SH-SY5Y (cell line): Measurements from ENCODE around the gene XYLT1.

Experiments used
- GATA2 ChIP-seq: IDR thresholded peaks from 2 replicates; pipeline ENCODE4 v1.6.1; 2011; ENCODE audit warnings: mild to moderate bottlenecking, low read depth, low read length
- GATA3 ChIP-seq: IDR thresholded peaks from 2 replicates; pipeline ENCODE4 v1.6.1; 2011; ENCODE audit warnings: low read depth, mild to moderate bottlenecking, low read length, moderate library complexity

GRCh38 chr16:17293813-17294558 lies 176.8 kb downstream of the XYLT1 start:
- TF ChIP-seq GATA2 (no peak), GATA3 (no peak)
